AG10803 (cell line): ENCODE results near the gene DENND1A.
"Not testable (repeated sequence)": the region's sequence is repeated elsewhere in the genome, so short reads cannot be mapped to it uniquely, and the experiment has no call there.

Experiments used
- DNase-seq: peaks from one replicate; pipeline ENCODE4 v3.0.0; 2010; ENCODE audit warnings: low read depth
- H3K4me3 ChIP-seq: 2 replicates; pipeline ENCODE4 v1.5.1; 2011; ENCODE audit warnings: mild to moderate bottlenecking, low read length, control low read depth
- TF ChIP-seq, protein P1 (sequence below): conservative IDR thresholded peaks from 2 replicates; pipeline ENCODE4 v1.5.1; 2011; ENCODE audit warnings: mild to moderate bottlenecking, low read length, control low read depth, inconsistent platforms

The DENND1A gene

DNA sequence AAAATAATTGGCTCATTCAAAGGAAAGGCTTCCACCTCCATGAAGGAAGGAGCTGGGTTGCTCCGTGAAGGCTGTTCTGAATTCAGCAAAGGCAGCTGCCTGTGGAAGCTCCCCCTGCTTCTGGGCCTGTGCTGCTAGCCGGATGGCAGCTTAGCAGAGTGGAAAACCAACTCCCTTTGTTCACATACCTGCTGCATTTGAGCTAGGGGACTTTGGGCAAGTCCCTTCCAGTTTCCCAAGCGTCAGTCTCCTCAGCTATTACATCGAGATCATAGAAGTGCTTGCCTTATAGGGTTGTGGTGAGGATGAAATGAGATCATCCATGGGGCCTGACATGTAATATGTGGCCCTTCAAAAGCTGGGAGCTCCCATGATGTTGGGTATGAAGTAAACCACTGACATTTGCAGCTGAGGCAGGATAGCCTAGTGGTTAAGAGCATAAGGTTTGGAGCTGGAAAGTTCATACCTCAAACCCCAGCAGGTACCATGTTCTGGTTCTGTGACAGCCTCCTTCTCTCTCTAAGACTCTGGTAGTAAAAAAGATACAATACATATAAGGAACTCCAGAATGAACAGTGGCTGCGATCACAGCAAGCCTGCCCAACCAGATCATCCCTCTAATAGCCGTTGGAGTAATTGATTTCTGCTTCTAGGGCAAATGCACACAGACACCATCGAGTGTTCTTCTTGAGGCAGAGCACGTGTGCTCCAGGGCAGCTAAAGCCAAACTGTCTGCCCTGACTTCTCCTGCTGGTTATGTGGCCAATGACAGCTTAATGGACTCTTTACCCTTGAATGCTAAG is 11.0 kb upstream of the DENND1A start:
- no peak for DNase-seq
- no peak overlapping the region for H3K4me3 ChIP-seq
- TF ChIP-seq, protein P1, sequence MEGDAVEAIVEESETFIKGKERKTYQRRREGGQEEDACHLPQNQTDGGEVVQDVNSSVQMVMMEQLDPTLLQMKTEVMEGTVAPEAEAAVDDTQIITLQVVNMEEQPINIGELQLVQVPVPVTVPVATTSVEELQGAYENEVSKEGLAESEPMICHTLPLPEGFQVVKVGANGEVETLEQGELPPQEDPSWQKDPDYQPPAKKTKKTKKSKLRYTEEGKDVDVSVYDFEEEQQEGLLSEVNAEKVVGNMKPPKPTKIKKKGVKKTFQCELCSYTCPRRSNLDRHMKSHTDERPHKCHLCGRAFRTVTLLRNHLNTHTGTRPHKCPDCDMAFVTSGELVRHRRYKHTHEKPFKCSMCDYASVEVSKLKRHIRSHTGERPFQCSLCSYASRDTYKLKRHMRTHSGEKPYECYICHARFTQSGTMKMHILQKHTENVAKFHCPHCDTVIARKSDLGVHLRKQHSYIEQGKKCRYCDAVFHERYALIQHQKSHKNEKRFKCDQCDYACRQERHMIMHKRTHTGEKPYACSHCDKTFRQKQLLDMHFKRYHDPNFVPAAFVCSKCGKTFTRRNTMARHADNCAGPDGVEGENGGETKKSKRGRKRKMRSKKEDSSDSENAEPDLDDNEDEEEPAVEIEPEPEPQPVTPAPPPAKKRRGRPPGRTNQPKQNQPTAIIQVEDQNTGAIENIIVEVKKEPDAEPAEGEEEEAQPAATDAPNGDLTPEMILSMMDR: 0 out of 2 replicates have a peak, but pooled peaks have one; percentile 17

DNA sequence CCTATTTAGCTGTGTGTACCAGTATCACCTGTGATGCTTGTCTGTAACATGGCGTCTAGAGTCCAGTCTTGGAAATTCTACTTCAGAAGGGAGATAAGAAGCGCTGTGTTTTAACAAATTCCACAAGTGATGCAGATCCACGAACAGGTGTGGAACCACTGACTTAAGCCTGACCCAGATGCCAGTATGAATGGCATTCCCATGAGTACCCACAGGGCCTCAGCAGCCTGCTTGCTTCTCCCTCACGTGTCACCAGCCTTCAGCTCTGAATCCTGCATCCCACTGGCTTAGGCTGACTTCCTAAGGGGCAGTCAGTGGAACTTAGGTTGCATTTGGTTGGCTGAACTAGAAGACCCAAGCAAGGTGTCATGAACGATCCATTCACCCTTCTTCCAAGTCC is 8.5 kb upstream of the DENND1A start:
- DNase-seq: no peak
- H3K4me3 ChIP-seq: no peak overlapping the region
- TF ChIP-seq, protein P1: no peak

DNA sequence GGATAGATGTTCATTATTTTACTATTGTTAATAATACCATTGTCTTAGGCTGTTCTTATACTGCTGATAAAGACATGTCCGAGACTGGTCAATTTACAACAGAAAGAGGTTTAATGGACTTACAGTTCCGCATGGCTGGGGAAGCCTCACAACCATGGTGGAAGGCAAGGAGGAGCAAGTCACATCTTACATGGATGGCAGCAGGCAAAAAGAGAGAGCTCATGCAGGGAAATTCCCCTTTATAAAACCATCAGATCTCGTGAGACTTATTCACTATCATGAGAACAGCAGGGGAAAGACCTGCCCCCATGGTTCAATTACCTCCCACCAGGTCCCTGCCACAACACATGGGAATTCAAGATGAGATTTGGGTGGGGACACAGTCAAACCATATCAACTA is 6.6 kb upstream of the DENND1A start:
- not testable (repeated sequence) for H3K4me3 ChIP-seq, DNase-seq

DNA sequence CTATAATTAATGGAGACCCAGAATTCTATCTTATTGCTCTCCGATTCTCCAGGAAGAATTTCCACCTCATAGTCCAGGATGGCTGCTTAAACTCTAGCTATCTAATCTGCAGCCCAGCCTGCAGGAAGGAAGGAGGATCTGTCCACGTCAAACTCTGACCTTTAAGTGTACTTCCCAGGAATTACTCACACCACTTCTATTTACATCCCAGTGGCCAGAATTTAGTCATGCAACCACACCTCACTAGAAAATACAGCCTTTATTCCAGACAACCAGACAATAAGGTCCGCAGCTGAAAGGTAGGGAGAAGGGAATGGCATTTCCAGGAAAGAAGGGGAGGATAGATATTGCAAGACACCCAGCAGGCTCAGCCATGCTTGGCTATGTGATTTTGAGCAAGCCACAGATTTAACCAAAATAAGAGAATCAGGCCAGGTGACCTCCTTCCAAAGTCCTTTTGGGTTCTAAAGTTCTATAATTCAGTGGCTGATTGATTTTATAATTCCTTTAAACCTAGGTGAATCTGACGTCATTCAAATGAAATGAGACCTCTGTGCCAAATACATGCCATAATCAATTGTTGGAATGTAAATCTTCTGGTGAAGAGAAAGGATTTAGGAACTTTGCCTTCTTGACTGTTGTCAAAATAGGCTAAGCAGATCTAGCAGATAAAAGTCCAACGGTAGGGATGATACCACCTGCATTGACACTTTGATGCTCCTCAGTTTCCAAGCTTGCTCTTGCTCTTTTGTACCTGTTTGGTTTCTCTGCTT is 3.7 kb upstream of the DENND1A start:
- TF ChIP-seq, protein P1: no peak
- DNase-seq: peak; percentile 23
- no peak overlapping the region for H3K4me3 ChIP-seq

DNA sequence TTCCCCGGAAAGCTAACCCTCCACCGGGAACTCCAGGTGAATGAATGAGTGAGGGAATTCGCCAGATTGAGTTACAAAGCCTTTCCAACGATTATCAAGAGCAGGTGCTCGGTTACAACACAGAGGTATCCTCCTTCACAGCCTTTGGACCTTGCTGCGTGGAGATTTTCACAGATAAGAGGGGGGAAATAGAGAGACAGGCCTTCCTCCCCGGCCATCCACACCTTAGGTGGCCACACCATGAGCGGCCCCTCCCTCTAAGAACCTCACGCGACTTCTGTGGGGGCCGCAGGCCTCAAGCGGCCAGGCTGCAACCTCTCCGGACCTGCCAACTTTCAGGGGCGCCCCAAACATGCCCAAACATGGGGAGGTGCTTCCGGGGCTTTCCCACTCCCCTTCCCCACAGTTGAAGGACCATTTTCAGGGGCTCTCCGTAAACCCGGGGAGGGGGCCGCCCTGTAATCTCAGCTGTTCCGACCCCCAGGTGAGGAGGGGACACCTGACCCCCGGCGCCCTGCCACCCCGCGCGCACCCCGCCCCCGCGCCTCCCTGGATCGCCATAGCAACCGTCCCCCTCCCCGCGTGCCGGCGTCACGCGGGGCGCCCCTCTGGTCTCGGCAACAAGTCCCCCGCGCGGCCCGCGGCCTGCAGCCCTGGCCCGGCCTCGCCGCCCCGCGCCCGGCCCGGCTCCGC is 603 bp downstream of the DENND1A start:
- no peak for DNase-seq
- H3K4me3 ChIP-seq: peak overlapping the region; percentile 77
- TF ChIP-seq, protein P1: no peak

DNA sequence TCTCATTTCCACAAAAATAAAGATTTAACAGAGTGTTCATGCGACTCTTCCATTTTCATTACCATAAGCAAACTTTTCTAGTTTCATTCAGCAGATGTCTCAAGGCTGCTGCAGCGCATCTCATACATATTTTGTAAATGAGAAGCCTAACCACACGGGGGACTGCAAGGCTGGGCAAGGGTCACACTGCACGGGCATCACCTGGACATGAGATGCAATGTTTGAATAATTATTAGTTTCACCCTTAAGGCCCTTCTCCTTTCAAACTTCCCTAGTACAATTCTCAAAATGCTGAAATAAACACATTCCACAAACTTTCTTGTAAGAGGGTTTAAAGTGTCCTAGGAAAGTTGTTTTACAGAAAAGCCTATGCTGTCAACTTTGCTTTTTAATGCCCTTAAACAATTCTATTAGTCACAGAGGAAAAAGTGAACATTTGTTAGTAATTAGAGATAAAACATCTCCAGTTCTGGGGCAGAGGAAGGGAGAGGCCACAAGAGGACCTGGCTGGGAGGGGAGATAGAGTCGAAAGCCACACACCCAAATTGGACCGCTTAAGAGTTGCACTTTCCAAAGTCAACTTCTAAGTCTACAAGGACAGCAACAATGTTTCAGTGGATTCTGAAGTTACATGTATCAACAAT is 1.3 kb downstream of the DENND1A start:
- TF ChIP-seq, protein P1: peak; percentile 6; the same call in 1 of the 2 replicates

More for the DNA sequence above, 1.3 kb downstream of the DENND1A start:
- DNase-seq: peak; percentile 69
- peak overlapping the region; percentile 77 for H3K4me3 ChIP-seq
